HepG2 (cell line): ENCODE measurements around the gene SDR39U1. TPM values are rescaled to one million over a fixed set of nuclear protein-coding genes. Genes with fewer than 3 reads are reported as not detected.

Source experiments
- ERF ChIP-seq: IDR thresholded peaks from 2 replicates; pipeline ENCODE4 v1.6.1; 2018; ENCODE audit warnings: missing biosample characterization, missing genetic modification reagents
- GABPA ChIP-seq, 2 experiments: IDR thresholded peaks; 2 replicates each; pipeline ENCODE4 v1.6.1; 2011 to 2016; ENCODE audit warnings: low read depth in 2 of 2, low read length in 1 of 2, missing biosample characterization in 1 of 2, missing genetic modification characterization in 1 of 2
- GABPB1 ChIP-seq: IDR thresholded peaks from 2 replicates; pipeline ENCODE4 v1.6.1; 2016; ENCODE audit warnings: mild to moderate bottlenecking, missing genetic modification reagents, moderate library complexity, missing compliant biosample characterization
- KLF9 ChIP-seq: IDR thresholded peaks from 2 replicates; pipeline ENCODE4 v1.6.1; 2016; ENCODE audit warnings: low read depth
- SNAPC2 ChIP-seq: sonication (generic); formaldehyde crosslinking; IDR thresholded peaks from 2 replicates; pipeline ENCODE4 v1.8.1; 2022; ENCODE audit warnings: mild to moderate bottlenecking, missing genetic modification reagents
- STAG1 ChIP-seq: sonication (generic); formaldehyde crosslinking; IDR thresholded peaks from 2 replicates; pipeline ENCODE4 v1.4.0; 2020; ENCODE audit warnings: missing genetic modification reagents
- ZNF432 ChIP-seq: sonication (generic); formaldehyde crosslinking; IDR thresholded peaks from 2 replicates; pipeline ENCODE4 v1.5.0; 2020; ENCODE audit warnings: missing genetic modification reagents, mild to moderate bottlenecking, borderline replicate concordance
- ZNF850 ChIP-seq: sonication (generic); formaldehyde crosslinking; conservative IDR thresholded peaks from 2 replicates; pipeline ENCODE4 v1.9.0; 2021; ENCODE audit warnings: mild to moderate bottlenecking, missing genetic modification reagents
- polyA plus RNA-seq, 8 experiments: library from polyadenylated mRNA; depleted of rRNA in 3 of 8; stranded (reverse) in 7 of 8; unstranded in 1 of 8; fragments of >200 nt; fragmentation: Illumina TruSeq in 4 of 8; extraction: Trizol in 4 of 8; gene quantifications; 2 replicates each; pipeline versions ENCODE4 v1.2.1 to v1.2.3, GENCODE V29; 2011 to 2016; ENCODE audit warnings: low read depth in 4 of 8, missing spikeins in 1 of 8, mixed read lengths in 1 of 8; ENCODE audit not compliant: insufficient read depth in 1 of 8
- total RNA-seq, 5 experiments: library from RNA; depleted of rRNA; stranded (reverse); fragments of >200 nt; fragmentation: Illumina TruSeq; extraction: Trizol; gene quantifications; 2 replicates each; pipeline ENCODE4 v1.2.3, GENCODE V29; 2016; ENCODE audit warnings: low read depth in 1 of 5
- TF ChIP-seq, protein P1 (sequence below): sonication (generic); formaldehyde crosslinking; IDR thresholded peaks from 2 replicates; pipeline ENCODE4 v1.4.0; 2020; ENCODE audit warnings: missing genetic modification reagents, borderline replicate concordance
- TF ChIP-seq, protein P2 (sequence below): sonication (generic); formaldehyde crosslinking; IDR thresholded peaks from 2 replicates; pipeline ENCODE4 v1.4.0; 2020; ENCODE audit warnings: mild to moderate bottlenecking, missing genetic modification reagents
- TF ChIP-seq, protein P3 (sequence below), 2 experiments: fragments of 450-650 bp in 1 of 2; sonication (generic) in 1 of 2; formaldehyde crosslinking; IDR thresholded peaks; 2 replicates each; pipeline versions ENCODE4 v1.5.0 to v1.8.0; 2020 to 2022; ENCODE audit warnings: mild to moderate bottlenecking in 1 of 2, missing genetic modification reagents in 1 of 2
- TF ChIP-seq, protein P4 (sequence below): sonication (generic); formaldehyde crosslinking; IDR thresholded peaks from 2 replicates; pipeline ENCODE4 v1.4.0; 2020; ENCODE audit warnings: mild to moderate bottlenecking, missing genetic modification reagents

The SDR39U1 gene
- total and polyA plus RNA-seq, 2 of the 13 experiments (the other 11 are each of a cell fraction or from before 2014, with no cell fraction given), result 34.4 to 129 TPM

DNA sequence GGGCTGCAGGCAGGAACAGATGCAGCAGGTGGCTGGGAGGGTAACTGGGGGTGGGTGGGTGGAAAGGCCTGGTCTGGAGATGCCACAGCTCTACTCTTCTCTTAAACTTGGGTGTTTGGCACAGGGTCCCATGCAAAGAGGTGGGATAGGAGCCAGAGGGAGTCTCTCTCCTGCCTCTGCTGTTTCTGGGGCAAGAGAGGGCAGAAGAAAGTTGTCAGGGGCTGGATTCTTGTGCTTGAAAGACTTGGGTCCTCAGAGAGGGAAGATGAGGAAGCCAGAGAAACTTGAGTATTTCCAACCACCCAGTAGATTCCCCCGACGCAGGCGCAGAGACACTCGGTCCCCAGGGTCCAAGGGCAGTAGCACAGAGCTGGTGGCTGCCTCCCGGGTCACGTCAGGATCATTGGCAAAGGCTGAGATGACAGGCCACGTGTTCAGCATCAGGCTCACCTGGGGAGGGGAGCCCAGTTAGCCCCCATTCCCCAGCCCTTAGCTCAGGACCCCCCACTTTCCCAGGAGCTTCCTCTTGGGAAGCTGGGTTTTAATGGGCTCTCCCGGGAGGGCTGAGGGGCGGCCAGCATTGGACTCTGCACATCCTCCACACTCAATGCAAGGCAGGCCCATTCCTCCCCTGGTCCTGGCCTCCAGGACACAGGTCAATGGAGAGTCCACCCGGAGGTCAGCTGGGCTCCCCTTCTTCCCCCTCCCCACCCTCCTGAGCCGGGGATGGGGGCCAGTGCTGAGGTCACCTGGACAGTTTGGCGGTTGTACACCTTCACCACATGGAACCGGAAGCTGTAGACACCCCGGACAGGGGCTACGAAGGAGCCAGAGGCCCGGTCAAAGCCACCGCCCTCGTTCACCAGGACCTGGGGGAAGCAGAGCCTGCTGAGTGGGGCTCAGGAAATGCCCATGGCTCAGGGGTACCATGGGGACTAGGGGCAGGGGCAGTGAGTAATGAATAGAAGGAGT lies 14.8 kb downstream of the SDR39U1 start (continued):
- TF ChIP-seq, protein P1, sequence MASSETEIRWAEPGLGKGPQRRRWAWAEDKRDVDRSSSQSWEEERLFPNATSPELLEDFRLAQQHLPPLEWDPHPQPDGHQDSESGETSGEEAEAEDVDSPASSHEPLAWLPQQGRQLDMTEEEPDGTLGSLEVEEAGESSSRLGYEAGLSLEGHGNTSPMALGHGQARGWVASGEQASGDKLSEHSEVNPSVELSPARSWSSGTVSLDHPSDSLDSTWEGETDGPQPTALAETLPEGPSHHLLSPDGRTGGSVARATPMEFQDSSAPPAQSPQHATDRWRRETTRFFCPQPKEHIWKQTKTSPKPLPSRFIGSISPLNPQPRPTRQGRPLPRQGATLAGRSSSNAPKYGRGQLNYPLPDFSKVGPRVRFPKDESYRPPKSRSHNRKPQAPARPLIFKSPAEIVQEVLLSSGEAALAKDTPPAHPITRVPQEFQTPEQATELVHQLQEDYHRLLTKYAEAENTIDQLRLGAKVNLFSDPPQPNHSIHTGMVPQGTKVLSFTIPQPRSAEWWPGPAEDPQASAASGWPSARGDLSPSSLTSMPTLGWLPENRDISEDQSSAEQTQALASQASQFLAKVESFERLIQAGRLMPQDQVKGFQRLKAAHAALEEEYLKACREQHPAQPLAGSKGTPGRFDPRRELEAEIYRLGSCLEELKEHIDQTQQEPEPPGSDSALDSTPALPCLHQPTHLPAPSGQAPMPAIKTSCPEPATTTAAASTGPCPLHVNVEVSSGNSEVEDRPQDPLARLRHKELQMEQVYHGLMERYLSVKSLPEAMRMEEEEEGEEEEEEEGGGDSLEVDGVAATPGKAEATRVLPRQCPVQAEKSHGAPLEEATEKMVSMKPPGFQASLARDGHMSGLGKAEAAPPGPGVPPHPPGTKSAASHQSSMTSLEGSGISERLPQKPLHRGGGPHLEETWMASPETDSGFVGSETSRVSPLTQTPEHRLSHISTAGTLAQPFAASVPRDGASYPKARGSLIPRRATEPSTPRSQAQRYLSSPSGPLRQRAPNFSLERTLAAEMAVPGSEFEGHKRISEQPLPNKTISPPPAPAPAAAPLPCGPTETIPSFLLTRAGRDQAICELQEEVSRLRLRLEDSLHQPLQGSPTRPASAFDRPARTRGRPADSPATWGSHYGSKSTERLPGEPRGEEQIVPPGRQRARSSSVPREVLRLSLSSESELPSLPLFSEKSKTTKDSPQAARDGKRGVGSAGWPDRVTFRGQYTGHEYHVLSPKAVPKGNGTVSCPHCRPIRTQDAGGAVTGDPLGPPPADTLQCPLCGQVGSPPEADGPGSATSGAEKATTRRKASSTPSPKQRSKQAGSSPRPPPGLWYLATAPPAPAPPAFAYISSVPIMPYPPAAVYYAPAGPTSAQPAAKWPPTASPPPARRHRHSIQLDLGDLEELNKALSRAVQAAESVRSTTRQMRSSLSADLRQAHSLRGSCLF (CRISPR knock-in tag), result no peak
- TF ChIP-seq ERF (peak; percentile 34; the same call in 1 of the 2 replicates), SNAPC2 (CRISPR knock-in tag) (peak; percentile 53; the same call in 1 of the 2 replicates), GABPB1 (CRISPR knock-in tag) (peak; percentile 41; the same call in 1 of the 2 replicates), GABPA (IDR thresholded peaks at IDR 0.05; ENCODE audit: low read depth, low read length) (no peak), GABPA (CRISPR knock-in tag; IDR thresholded peaks at IDR 0.05; ENCODE audit: low read depth) (no peak), KLF9 (peak; percentile 42; the same call in 1 of the 2 replicates), ZNF850 (no peak), STAG1 (no peak), ZNF432 (CRISPR knock-in tag) (no peak)
- TF ChIP-seq, protein P2, sequence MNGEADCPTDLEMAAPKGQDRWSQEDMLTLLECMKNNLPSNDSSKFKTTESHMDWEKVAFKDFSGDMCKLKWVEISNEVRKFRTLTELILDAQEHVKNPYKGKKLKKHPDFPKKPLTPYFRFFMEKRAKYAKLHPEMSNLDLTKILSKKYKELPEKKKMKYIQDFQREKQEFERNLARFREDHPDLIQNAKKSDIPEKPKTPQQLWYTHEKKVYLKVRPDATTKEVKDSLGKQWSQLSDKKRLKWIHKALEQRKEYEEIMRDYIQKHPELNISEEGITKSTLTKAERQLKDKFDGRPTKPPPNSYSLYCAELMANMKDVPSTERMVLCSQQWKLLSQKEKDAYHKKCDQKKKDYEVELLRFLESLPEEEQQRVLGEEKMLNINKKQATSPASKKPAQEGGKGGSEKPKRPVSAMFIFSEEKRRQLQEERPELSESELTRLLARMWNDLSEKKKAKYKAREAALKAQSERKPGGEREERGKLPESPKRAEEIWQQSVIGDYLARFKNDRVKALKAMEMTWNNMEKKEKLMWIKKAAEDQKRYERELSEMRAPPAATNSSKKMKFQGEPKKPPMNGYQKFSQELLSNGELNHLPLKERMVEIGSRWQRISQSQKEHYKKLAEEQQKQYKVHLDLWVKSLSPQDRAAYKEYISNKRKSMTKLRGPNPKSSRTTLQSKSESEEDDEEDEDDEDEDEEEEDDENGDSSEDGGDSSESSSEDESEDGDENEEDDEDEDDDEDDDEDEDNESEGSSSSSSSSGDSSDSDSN (CRISPR knock-in tag), result no peak
- TF ChIP-seq, protein P3, sequence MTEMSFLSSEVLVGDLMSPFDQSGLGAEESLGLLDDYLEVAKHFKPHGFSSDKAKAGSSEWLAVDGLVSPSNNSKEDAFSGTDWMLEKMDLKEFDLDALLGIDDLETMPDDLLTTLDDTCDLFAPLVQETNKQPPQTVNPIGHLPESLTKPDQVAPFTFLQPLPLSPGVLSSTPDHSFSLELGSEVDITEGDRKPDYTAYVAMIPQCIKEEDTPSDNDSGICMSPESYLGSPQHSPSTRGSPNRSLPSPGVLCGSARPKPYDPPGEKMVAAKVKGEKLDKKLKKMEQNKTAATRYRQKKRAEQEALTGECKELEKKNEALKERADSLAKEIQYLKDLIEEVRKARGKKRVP (CRISPR knock-in tag; IDR thresholded peaks at IDR 0.05), result no peak
- TF ChIP-seq, protein P4, sequence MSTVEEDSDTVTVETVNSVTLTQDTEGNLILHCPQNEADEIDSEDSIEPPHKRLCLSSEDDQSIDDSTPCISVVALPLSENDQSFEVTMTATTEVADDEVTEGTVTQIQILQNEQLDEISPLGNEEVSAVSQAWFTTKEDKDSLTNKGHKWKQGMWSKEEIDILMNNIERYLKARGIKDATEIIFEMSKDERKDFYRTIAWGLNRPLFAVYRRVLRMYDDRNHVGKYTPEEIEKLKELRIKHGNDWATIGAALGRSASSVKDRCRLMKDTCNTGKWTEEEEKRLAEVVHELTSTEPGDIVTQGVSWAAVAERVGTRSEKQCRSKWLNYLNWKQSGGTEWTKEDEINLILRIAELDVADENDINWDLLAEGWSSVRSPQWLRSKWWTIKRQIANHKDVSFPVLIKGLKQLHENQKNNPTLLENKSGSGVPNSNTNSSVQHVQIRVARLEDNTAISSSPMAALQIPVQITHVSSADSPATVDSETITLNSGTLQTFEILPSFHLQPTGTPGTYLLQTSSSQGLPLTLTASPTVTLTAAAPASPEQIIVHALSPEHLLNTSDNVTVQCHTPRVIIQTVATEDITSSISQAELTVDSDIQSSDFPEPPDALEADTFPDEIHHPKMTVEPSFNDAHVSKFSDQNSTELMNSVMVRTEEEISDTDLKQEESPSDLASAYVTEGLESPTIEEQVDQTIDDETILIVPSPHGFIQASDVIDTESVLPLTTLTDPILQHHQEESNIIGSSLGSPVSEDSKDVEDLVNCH (CRISPR knock-in tag), result no peak
